ENCODE data around the gene TOR3A.

GRCh38 chr1:179055937-179056336 lies 25.9 kb upstream of the TOR3A start:
- TF ChIP-seq POLR2A (IDR thresholded peaks at IDR 0.05): no peak
- no peak for TF ChIP-seq CTCF (IDR thresholded peaks at IDR 0.05)
